Measurements from ENCODE around the gene TNFRSF8.
A peak's percentile ranks its signal among the peaks of the same experiment; 100 is the strongest.
"Not testable (repeated sequence)": the region's sequence is repeated elsewhere in the genome, so short reads cannot be mapped to it uniquely, and the experiment has no call there.

DNA sequence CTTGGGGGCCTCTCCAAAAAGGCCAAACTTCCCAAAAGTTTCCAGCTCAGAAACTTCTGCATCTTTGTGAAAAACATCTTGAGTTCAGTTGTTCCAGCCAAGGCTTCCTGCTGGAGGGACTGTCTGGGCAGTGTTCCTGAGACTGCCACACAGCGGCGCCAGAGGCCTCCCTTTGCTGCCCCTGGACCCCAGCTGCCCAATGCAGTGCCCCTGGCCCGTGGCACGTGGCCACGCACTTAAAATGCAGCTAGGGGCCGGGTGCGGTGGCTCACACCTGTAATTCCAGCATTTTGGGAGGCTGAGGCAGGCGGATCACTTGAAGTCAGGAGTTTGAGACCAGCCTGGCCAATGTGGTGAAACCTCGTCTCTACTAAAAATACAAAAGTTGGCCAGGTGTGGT, 43.8 kb downstream of the TNFRSF8 start:
- TF ChIP-seq, protein P1, sequence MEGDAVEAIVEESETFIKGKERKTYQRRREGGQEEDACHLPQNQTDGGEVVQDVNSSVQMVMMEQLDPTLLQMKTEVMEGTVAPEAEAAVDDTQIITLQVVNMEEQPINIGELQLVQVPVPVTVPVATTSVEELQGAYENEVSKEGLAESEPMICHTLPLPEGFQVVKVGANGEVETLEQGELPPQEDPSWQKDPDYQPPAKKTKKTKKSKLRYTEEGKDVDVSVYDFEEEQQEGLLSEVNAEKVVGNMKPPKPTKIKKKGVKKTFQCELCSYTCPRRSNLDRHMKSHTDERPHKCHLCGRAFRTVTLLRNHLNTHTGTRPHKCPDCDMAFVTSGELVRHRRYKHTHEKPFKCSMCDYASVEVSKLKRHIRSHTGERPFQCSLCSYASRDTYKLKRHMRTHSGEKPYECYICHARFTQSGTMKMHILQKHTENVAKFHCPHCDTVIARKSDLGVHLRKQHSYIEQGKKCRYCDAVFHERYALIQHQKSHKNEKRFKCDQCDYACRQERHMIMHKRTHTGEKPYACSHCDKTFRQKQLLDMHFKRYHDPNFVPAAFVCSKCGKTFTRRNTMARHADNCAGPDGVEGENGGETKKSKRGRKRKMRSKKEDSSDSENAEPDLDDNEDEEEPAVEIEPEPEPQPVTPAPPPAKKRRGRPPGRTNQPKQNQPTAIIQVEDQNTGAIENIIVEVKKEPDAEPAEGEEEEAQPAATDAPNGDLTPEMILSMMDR (IDR thresholded peaks at IDR 0.05): peak in 1 of 3 experiments; percentile 15
- TF ChIP-seq POLR2A (IDR thresholded peaks at IDR 0.05; ENCODE audit: low read depth): not testable (repeated sequence)

All from esophagus muscularis mucosa (tissue), 3 donors.